DOHH2 (cell line): ENCODE measurements around the gene CISD1.

ENCODE experiments used
- CTCF ChIP-seq: fragments of 200-600 bp; sonication (generic); IDR thresholded peaks from one replicate; pipeline ENCODE4 v1.5.1; 2014; ENCODE audit warnings: antibody characterized with exemption, mild to moderate bottlenecking, low read depth, low read length; ENCODE audit not compliant: poor library complexity, severe bottlenecking
- EZH2phosphoT487 ChIP-seq: fragments of 200-600 bp; sonication (generic); IDR thresholded peaks from 2 replicates; pipeline ENCODE4 v1.6.1; 2017; ENCODE audit warnings: borderline replicate concordance, mild to moderate bottlenecking, antibody characterized with exemption, low read length, moderate library complexity, mixed read lengths

- no peak for TF ChIP-seq CTCF
- no peak for TF ChIP-seq EZH2phosphoT487
These were observed 6.9 kb downstream of the CISD1 start for GRCh38 chr10:58275908-58276307.
